Colonic mucosa (tissue), 4 donors: Measurements from ENCODE around the gene TOR2A. TPM values are rescaled to one million over a fixed set of nuclear protein-coding genes. Genes with fewer than 3 reads are reported as not detected.

Experiments
- DNase-seq: peaks from one replicate; pipeline ENCODE4 v3.0.0-alpha.2; 2020
- H3K27ac ChIP-seq: fragments of 200-600 bp; one replicate; pipeline ENCODE4 v1.8.0; 2021
- H3K27me3 ChIP-seq: fragments of 200-600 bp; one replicate; pipeline ENCODE4 v1.8.0; 2021
- H3K36me3 ChIP-seq: fragments of 200-600 bp; one replicate; pipeline ENCODE4 v1.8.0; 2021
- H3K4me1 ChIP-seq: fragments of 200-600 bp; one replicate; pipeline ENCODE4 v1.8.0; 2021; ENCODE audit warnings: mild to moderate bottlenecking
- H3K4me3 ChIP-seq: fragments of 200-600 bp; one replicate; pipeline ENCODE4 v1.8.0; 2021
- H3K9ac ChIP-seq, 2 donors: one replicate each; pipeline ENCODE4 v1.7.0; 2013; ENCODE audit warnings: control low read depth in 2 of 2, low read depth in 2 of 2, low read length in 2 of 2
- H3K9me3 ChIP-seq: fragments of 200-600 bp; one replicate; pipeline ENCODE4 v1.8.0; 2021
- CTCF ChIP-seq: fragments of 200-600 bp; IDR thresholded peaks from one replicate; pipeline ENCODE4 v1.8.0; 2022; ENCODE audit warnings: antibody characterized with exemption, mild to moderate bottlenecking
- intact Hi-C: fragments of 100-400 bp; cut with DNase I; formaldehyde crosslinking; loops from one replicate; pipeline ENCODE4 v1.14.1; 2022
- total RNA-seq, 2 donors: library from RNA; stranded (reverse); fragmentation: NEBNext Ultra II Directional in 1 of 2; extraction: Animal tissue kit (Norgen Biotek cat#: 25700) in 1 of 2; gene quantifications; one replicate each; pipeline ENCODE4 v1.2.1, GENCODE V29; 2021
- donor health status: healthy.
- donor health status: DM: no; HTN: no; CAD: no.
- donor health status: DM: no; HTN: no; CAD: no.

TOR2A gene
- total RNA-seq, 2 donors from 2014 or later, result 25.8 to 29.8 TPM

GRCh38 chr9:127754099-127755060 is 19.3 kb upstream of the TOR2A start:
- DNase-seq, result no peak
- intact Hi-C loops, result no loop called here
- H3K27me3 ChIP-seq, result peaks cover 25% of the 10 kb centered on the region

GRCh38 chr9:127753622-127754021 is 18.5 kb upstream of the TOR2A start:
- no peak for DNase-seq
- no peak for TF ChIP-seq CTCF
- no peaks in the 10 kb centered on the region for H3K36me3 ChIP-seq
- no peak overlapping the region for H3K27ac ChIP-seq
- H3K9ac ChIP-seq, result no peak overlapping the region
- H3K4me3 ChIP-seq, result no peak overlapping the region
- peaks cover 25% of the 10 kb centered on the region for H3K27me3 ChIP-seq
- intact Hi-C loops, result no loop called here
- H3K4me1 ChIP-seq, result no peaks in the 10 kb centered on the region
- H3K9me3 ChIP-seq, result no peaks in the 10 kb centered on the region

More at GRCh38 chr9:127754099-127755060, 19.3 kb upstream of the TOR2A start:
- no peak overlapping the region for H3K4me3 ChIP-seq
- no peaks in the 10 kb centered on the region for H3K4me1 ChIP-seq
- H3K36me3 ChIP-seq, result no peaks in the 10 kb centered on the region
- H3K27ac ChIP-seq, result no peak overlapping the region
- no peak for TF ChIP-seq CTCF
- H3K9ac ChIP-seq, result no peak overlapping the region
- H3K9me3 ChIP-seq, result no peaks in the 10 kb centered on the region

- Histone ChIP-seq H3K4me3 (no peak overlapping the region), H3K27ac (no peak overlapping the region), H3K36me3 (no peaks in the 10 kb centered on the region), H3K9me3 (no peaks in the 10 kb centered on the region), H3K27me3 (peaks cover 25% of the 10 kb centered on the region), H3K4me1 (no peaks in the 10 kb centered on the region), H3K9ac (no peak overlapping the region)
- DNase-seq, result no peak
- intact Hi-C loops, result no loop called here
- no peak for TF ChIP-seq CTCF
Observed at GRCh38 chr9:127753148-127753547, 18.1 kb upstream of the TOR2A start.

- Histone ChIP-seq H3K4me1 (no peaks in the 10 kb centered on the region), H3K27ac (no peak overlapping the region), H3K36me3 (no peaks in the 10 kb centered on the region), H3K4me3 (no peak overlapping the region), H3K27me3 (peaks cover 25% of the 10 kb centered on the region), H3K9ac (no peak overlapping the region), H3K9me3 (no peaks in the 10 kb centered on the region)
- intact Hi-C loops, result no loop called here
- TF ChIP-seq CTCF, result no peak
- DNase-seq, result no peak
Observed at GRCh38 chr9:127751269-127752054, 16.4 kb upstream of the TOR2A start.

GRCh38 chr9:127749090-127749787 is 14.1 kb upstream of the TOR2A start:
- intact Hi-C loops, result no loop called here
- no peak overlapping the region for H3K27ac ChIP-seq
- DNase-seq, result no peak
- H3K4me1 ChIP-seq, result no peaks in the 10 kb centered on the region
- no peak overlapping the region for H3K4me3 ChIP-seq
- H3K9me3 ChIP-seq, result no peaks in the 10 kb centered on the region
- no peak for TF ChIP-seq CTCF
- H3K9ac ChIP-seq, result no peak overlapping the region
- H3K27me3 ChIP-seq, result peaks cover 11% of the 10 kb centered on the region
- no peaks in the 10 kb centered on the region for H3K36me3 ChIP-seq
